Stimulated activated CD4-positive, alpha-beta T cell treated with anti-CD3 and anti-CD28 coated beads, Interleukin-15, amount 100 ng/mL, for 24 hours (primary cell): ENCODE data around the gene IRF7.
A peak's percentile ranks its signal among the peaks of the same experiment; 100 is the strongest.
"Not testable (repeated sequence)": the region's sequence is repeated elsewhere in the genome, so short reads cannot be mapped to it uniquely, and the experiment has no call there.

ENCODE experiments used
- DNase-seq: peaks from one replicate; pipeline ENCODE4 v3.0.0-alpha.2; 2020

Gene IRF7

GRCh38 chr11:577611-577894, 38.2 kb downstream of the IRF7 start:
- no peak for DNase-seq

- DNase-seq, result no peak
These were observed 38.7 kb downstream of the IRF7 start for GRCh38 chr11:576811-577610.

- peak; percentile 96 for DNase-seq
These were observed 39.6 kb downstream of the IRF7 start, which contains the start of gene PHRF1 for GRCh38 chr11:575996-576768. Gene PHRF1 (plus strand): TSS chr11:576470. CDS start chr11:581513, 5,043 bp downstream.

- no peak for DNase-seq
These were observed 40.3 kb downstream of the IRF7 start for GRCh38 chr11:575313-575995.

GRCh38 chr11:574632-575312, 41.0 kb downstream of the IRF7 start:
- DNase-seq, result peak; percentile 37

- DNase-seq, result not testable (repeated sequence)
These were observed 41.6 kb downstream of the IRF7 start for GRCh38 chr11:574031-574570.

- DNase-seq, result no peak
These were observed 42.5 kb downstream of the IRF7 start for GRCh38 chr11:573146-573759.

GRCh38 chr11:571802-572185, 44.0 kb downstream of the IRF7 start:
- DNase-seq, result no peak

GRCh38 chr11:569158-569885, 46.4 kb downstream of the IRF7 start:
- DNase-seq, result no peak

- peak; percentile 94 for DNase-seq
These were observed 47.2 kb downstream of the IRF7 start for GRCh38 chr11:568306-569157.

GRCh38 chr11:567629-568292, 48.0 kb downstream of the IRF7 start:
- DNase-seq, result no peak

GRCh38 chr11:567011-567628, 48.6 kb downstream of the IRF7 start:
- DNase-seq, result no peak

GRCh38 chr11:565921-566509, 49.7 kb downstream of the IRF7 start:
- DNase-seq, result no peak

GRCh38 chr11:563812-564578, 51.8 kb downstream of the IRF7 start:
- DNase-seq, result no peak

- DNase-seq, result no peak
These were observed 52.5 kb downstream of the IRF7 start for GRCh38 chr11:563066-563811.
